SH-SY5Y (cell line): ENCODE data around the gene CEACAM5.

ENCODE experiments used
- GATA2 ChIP-seq: IDR thresholded peaks from 2 replicates; pipeline ENCODE4 v1.6.1; 2011; ENCODE audit warnings: mild to moderate bottlenecking, low read depth, low read length
- GATA3 ChIP-seq: IDR thresholded peaks from 2 replicates; pipeline ENCODE4 v1.6.1; 2011; ENCODE audit warnings: low read depth, mild to moderate bottlenecking, low read length, moderate library complexity

DNA sequence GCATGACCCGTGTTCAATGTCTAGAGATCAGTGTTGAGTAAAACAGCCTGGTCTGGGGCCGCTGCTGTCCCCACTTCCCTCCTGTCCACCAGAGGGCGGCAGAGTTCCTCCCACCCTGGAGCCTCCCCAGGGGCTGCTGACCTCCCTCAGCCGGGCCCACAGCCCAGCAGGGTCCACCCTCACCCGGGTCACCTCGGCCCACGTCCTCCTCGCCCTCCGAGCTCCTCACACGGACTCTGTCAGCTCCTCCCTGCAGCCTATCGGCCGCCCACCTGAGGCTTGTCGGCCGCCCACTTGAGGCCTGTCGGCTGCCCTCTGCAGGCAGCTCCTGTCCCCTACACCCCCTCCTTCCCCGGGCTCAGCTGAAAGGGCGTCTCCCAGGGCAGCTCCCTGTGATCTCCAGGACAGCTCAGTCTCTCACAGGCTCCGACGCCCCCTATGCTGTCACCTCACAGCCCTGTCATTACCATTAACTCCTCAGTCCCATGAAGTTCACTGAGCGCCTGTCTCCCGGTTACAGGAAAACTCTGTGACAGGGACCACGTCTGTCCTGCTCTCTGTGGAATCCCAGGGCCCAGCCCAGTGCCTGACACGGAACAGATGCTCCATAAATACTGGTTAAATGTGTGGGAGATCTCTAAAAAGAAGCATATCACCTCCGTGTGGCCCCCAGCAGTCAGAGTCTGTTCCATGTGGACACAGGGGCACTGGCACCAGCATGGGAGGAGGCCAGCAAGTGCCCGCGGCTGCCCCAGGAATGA lies 1.5 kb upstream of the CEACAM5 start:
- TF ChIP-seq GATA2 (no peak), GATA3 (no peak)
